Measurements from ENCODE around the gene VTI1A. TPM values are rescaled to one million over a fixed set of nuclear protein-coding genes. Genes with fewer than 3 reads are reported as not detected.

Gene VTI1A
- total and polyA plus RNA-seq, 2 of the 4 experiments (the other 2 are of a cell fraction) = 9.7 to 24.9 TPM

- Histone ChIP-seq H3K9me3 (ENCODE audit: control insufficient read depth, insufficient read depth, low read length) (no peaks in the 10 kb centered on the region), H2BK20ac (ENCODE audit: low read depth, low read length) (no peak overlapping the region), H3K27me3 (ENCODE audit: control insufficient read depth, insufficient read depth, low read length) (no peaks in the 10 kb centered on the region), H3K79me1 (ENCODE audit: low read depth in 1 of 2, low read length in 2 of 2) (peaks cover 0 to 7% of the 10 kb centered on the region in 2 experiments; a peak in 2 of 4 replicates), H2BK120ac (ENCODE audit: low read depth, low read length) (no peak overlapping the region), H2BK15ac (ENCODE audit: low read depth, low read length) (no peak overlapping the region), H3K23ac (ENCODE audit: low read depth, low read length) (no peak overlapping the region), H3K9ac (ENCODE audit: low read depth, low read length) (no peak overlapping the region), H2AK5ac (ENCODE audit: low read depth, low read length) (no peak overlapping the region), H4K8ac (ENCODE audit: low read depth in 2 of 2, low read length in 2 of 2) (no peak overlapping the region), H2AK9ac (replicated peaks; ENCODE audit: low read depth, low read length, poor library complexity) (no peak overlapping the region), H3K4me3 (ENCODE audit: insufficient read depth, low read depth, low read length) (no peak overlapping the region), H4K91ac (ENCODE audit: insufficient read depth, low read depth, low read length) (no peak overlapping the region), H3K4me1 (ENCODE audit: control insufficient read depth, insufficient read depth, low read length) (no peaks in the 10 kb centered on the region), H4K5ac (ENCODE audit: low read depth, low read length) (no peak overlapping the region), H3K56ac (ENCODE audit: extremely low read depth, insufficient read depth, low read length) (no peak overlapping the region), H3K9me1 (ENCODE audit: insufficient read depth, low read length) (no peaks in the 10 kb centered on the region; the same call in 1 of the 2 replicates), H3K27ac (ENCODE audit: insufficient read depth, low read length) (no peak overlapping the region), H3K18ac (ENCODE audit: low read depth, low read length) (no peak overlapping the region), H3K36me3 (ENCODE audit: control insufficient read depth, insufficient read depth, low read length) (no peaks in the 10 kb centered on the region), H3K4me2 (ENCODE audit: low read depth, low read length) (no peak overlapping the region), H3K4ac (ENCODE audit: low read depth, low read length) (no peak overlapping the region), H4K20me1 (ENCODE audit: insufficient read depth, low read length) (no peaks in the 10 kb centered on the region), H3K14ac (replicated peaks; ENCODE audit: low read depth, low read length) (no peak overlapping the region), H2AFZ (replicated peaks; ENCODE audit: low read length, poor library complexity) (no peak overlapping the region), H2BK5ac (ENCODE audit: low read depth, low read length, poor library complexity, severe bottlenecking) (no peak overlapping the region)
- POLR2A ChIA-PET (ENCODE audit: unreplicated experiment) = no interaction called here
- CTCF ChIA-PET = no interaction called here
- dilution Hi-C loops (cut with HindIII; ENCODE audit: low sequenced_read_pairs, unreplicated experiment) (no loop called here), intact Hi-C loops (cut with micrococcal nuclease) (no loop called here), in situ Hi-C loops (cut with MboI; ENCODE audit: low sequenced_read_pairs) (no loop called here)
- no CpG with 5 or more reads among the region's 2 CpGs for WGBS, 2 experiments (ENCODE audit: extremely low coverage in 2 of 2, insufficient read length in 1 of 2)
- ATAC-seq (ENCODE audit: low read depth) = no peak
- DNase-seq = no peak
- no TSS peak for BruUV-seq (replicated peaks)
- no peak for TF ChIP-seq MAZ (IDR thresholded peaks at IDR 0.05; ENCODE audit: borderline replicate concordance, low read depth, low read length)
- TF ChIP-seq USF2 (IDR thresholded peaks at IDR 0.05; ENCODE audit: low read depth, low read length) = no peak
- no peak for TF ChIP-seq POLR2A (IDR thresholded peaks at IDR 0.05; ENCODE audit: low read depth, low read length)
- no peak for TF ChIP-seq CHD1 (IDR thresholded peaks at IDR 0.05; ENCODE audit: low read depth, low read length)
- TF ChIP-seq RAD21 (IDR thresholded peaks at IDR 0.05; ENCODE audit: low read length) = no peak
- no peak for TF ChIP-seq SMC3 (IDR thresholded peaks at IDR 0.05; ENCODE audit: low read depth, low read length)
- TF ChIP-seq NFE2L2 (IDR thresholded peaks at IDR 0.05; ENCODE audit: low read depth, low read length) = no peak
These were observed 37.4 kb downstream of the VTI1A start for GRCh38 chr10:112484399-112484798.

Data from IMR-90 (cell line).